ENCODE results near the gene SUB1.
"Not testable (repeated sequence)": the region's sequence is repeated elsewhere in the genome, so short reads cannot be mapped to it uniquely, and the experiment has no call there.

Gene SUB1

DNA sequence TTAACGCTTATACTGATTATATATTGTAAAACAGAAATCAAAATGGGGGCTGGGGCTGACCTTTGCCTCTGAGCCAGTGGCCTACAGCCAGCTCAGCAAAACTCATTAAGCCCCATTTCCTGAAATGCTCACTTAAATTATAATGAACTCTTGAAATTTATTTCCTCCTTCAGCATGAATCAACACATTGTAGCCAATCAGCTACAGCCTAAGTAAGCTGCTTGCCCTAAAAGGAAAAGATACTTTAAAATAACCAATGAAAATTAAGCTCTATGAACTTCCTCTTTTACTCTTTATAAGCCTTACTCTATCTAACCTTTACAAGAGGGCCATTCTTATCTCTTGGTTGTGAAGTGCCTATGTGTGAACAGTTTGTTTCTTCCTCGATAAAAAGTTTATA is 33.5 kb upstream of the SUB1 start:
- Histone ChIP-seq H3K9ac (ENCODE audit: low read depth, low read length) (no peak overlapping the region), H3K27ac (ENCODE audit: low read depth, low read length) (no peak overlapping the region), H3K4me1 (ENCODE audit: insufficient read depth, low read length) (no peaks in the 10 kb centered on the region), H3K4me3 (ENCODE audit: low read length) (no peak overlapping the region), H3K27me3 (ENCODE audit: insufficient read depth, low read length) (no peaks in the 10 kb centered on the region), H3K36me3 (ENCODE audit: insufficient read depth, low read length) (no peaks in the 10 kb centered on the region), H3K9me3 (ENCODE audit: insufficient read depth, low read depth, low read length) (no peaks in the 10 kb centered on the region)
- WGBS = 99% methylated on average over 2 of the region's 2 CpGs

- WGBS = 95% methylated on average over 6 of the region's 6 CpGs
- not testable (repeated sequence) for H3K27me3 ChIP-seq (ENCODE audit: insufficient read depth, low read length); H3K9ac ChIP-seq (ENCODE audit: low read depth, low read length); H3K27ac ChIP-seq (ENCODE audit: low read depth, low read length); H3K9me3 ChIP-seq (ENCODE audit: insufficient read depth, low read depth, low read length); H3K36me3 ChIP-seq (ENCODE audit: insufficient read depth, low read length); H3K4me3 ChIP-seq (ENCODE audit: low read length); H3K4me1 ChIP-seq (ENCODE audit: insufficient read depth, low read length)
Measured at GRCh38 chr5:32552491-32552890, 32.9 kb upstream of the SUB1 start.

GRCh38 chr5:32552936-32553335 is 32.4 kb upstream of the SUB1 start:
- no peaks in the 10 kb centered on the region for H3K4me1 ChIP-seq (ENCODE audit: insufficient read depth, low read length)
- no peaks in the 10 kb centered on the region for H3K9me3 ChIP-seq (ENCODE audit: insufficient read depth, low read depth, low read length)
- 95% methylated on average over 10 of the region's 10 CpGs for WGBS
- H3K27me3 ChIP-seq (ENCODE audit: insufficient read depth, low read length) = no peaks in the 10 kb centered on the region
- H3K4me3 ChIP-seq (ENCODE audit: low read length) = no peak overlapping the region
- no peak overlapping the region for H3K27ac ChIP-seq (ENCODE audit: low read depth, low read length)
- no peaks in the 10 kb centered on the region for H3K36me3 ChIP-seq (ENCODE audit: insufficient read depth, low read length)
- no peak overlapping the region for H3K9ac ChIP-seq (ENCODE audit: low read depth, low read length)

DNA sequence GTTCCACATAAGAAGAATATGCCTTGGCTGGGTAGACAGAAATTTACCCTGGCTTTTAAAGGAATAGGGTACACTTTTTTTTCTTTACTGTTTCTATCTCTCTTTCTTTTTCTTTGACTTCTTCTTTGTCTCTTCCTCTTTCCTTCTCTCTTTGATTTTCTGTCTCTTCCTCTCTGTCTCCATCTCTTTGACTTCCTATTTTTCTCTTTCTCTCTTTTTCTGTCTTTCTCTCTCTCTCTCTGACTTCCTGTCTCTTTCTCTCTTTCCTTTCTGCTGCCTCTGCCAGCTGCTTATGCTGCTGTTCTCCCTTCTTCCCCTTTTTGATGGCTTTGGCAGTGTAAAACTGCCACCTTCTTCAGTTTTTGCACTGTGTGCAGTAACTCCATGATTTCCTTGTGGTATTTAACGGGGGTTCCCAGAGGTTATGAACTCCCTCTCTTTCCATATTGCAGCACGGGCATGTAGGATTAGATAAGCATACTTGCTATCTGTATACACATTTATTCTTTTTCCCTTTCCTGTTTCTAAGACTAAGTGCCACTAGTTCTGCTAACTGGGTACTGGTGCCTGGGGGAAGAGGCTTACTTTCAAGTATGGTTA is 31.1 kb upstream of the SUB1 start:
- H3K4me3 ChIP-seq (ENCODE audit: low read length); H3K4me1 ChIP-seq (ENCODE audit: insufficient read depth, low read length); H3K36me3 ChIP-seq (ENCODE audit: insufficient read depth, low read length); H3K9ac ChIP-seq (ENCODE audit: low read depth, low read length); H3K27ac ChIP-seq (ENCODE audit: low read depth, low read length); H3K27me3 ChIP-seq (ENCODE audit: insufficient read depth, low read length); H3K9me3 ChIP-seq (ENCODE audit: insufficient read depth, low read depth, low read length): not testable (repeated sequence)
- 83% methylated on average over 2 of the region's 2 CpGs for WGBS

GRCh38 chr5:32556543-32556942 is 28.8 kb upstream of the SUB1 start:
- H3K36me3 ChIP-seq (ENCODE audit: insufficient read depth, low read length); H3K27ac ChIP-seq (ENCODE audit: low read depth, low read length): not testable (repeated sequence)

GRCh38 chr5:32559411-32559810 is 25.9 kb upstream of the SUB1 start:
- Histone ChIP-seq H3K4me3 (ENCODE audit: low read length) (no peak overlapping the region), H3K4me1 (ENCODE audit: insufficient read depth, low read length) (0 out of 2 replicates have a peak, but pooled peaks cover 3% of the 10 kb centered on the region), H3K27ac (ENCODE audit: low read depth, low read length) (no peak overlapping the region), H3K27me3 (ENCODE audit: insufficient read depth, low read length) (no peaks in the 10 kb centered on the region), H3K36me3 (ENCODE audit: insufficient read depth, low read length) (no peaks in the 10 kb centered on the region), H3K9me3 (ENCODE audit: insufficient read depth, low read depth, low read length) (no peaks in the 10 kb centered on the region), H3K9ac (ENCODE audit: low read depth, low read length) (no peak overlapping the region)

More at GRCh38 chr5:32556543-32556942, 28.8 kb upstream of the SUB1 start:
- not testable (repeated sequence) for H3K4me3 ChIP-seq (ENCODE audit: low read length); H3K27me3 ChIP-seq (ENCODE audit: insufficient read depth, low read length); H3K4me1 ChIP-seq (ENCODE audit: insufficient read depth, low read length); H3K9ac ChIP-seq (ENCODE audit: low read depth, low read length); H3K9me3 ChIP-seq (ENCODE audit: insufficient read depth, low read depth, low read length)
- WGBS = 94% methylated on average over 5 of the region's 6 CpGs

GRCh38 chr5:32559921-32560320 is 25.4 kb upstream of the SUB1 start:
- H3K27me3 ChIP-seq (ENCODE audit: insufficient read depth, low read length) = no peaks in the 10 kb centered on the region
- no peak overlapping the region for H3K4me3 ChIP-seq (ENCODE audit: low read length)
- H3K9ac ChIP-seq (ENCODE audit: low read depth, low read length) = no peak overlapping the region
- no peaks in the 10 kb centered on the region for H3K9me3 ChIP-seq (ENCODE audit: insufficient read depth, low read depth, low read length)
- 0 out of 2 replicates have a peak, but pooled peaks cover 3% of the 10 kb centered on the region for H3K4me1 ChIP-seq (ENCODE audit: insufficient read depth, low read length)
- no peak overlapping the region for H3K27ac ChIP-seq (ENCODE audit: low read depth, low read length)
- no peaks in the 10 kb centered on the region for H3K36me3 ChIP-seq (ENCODE audit: insufficient read depth, low read length)

DNA sequence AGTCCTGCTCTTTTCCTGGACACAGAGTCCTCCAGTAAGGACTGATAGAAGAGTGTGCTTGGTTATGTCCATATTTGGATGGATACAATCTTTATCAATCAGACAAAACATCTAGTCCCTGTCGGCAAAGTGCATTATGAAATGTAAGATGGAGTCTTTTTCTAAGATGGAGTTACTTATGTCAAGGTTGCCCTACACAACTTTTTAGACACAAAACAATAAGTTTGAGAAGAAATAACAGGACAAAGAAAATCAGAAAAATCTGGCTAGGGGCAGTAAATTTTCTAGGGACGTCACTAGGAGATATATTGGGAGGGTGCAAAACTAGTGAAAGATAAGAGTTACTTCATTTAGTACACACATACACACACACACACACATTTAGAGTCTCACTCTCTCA is 23.3 kb upstream of the SUB1 start:
- WGBS = 100% methylated on average over 1 of the region's 2 CpGs
- Histone ChIP-seq H3K27me3 (ENCODE audit: insufficient read depth, low read length) (no peaks in the 10 kb centered on the region), H3K27ac (ENCODE audit: low read depth, low read length) (no peak overlapping the region), H3K9me3 (ENCODE audit: insufficient read depth, low read depth, low read length) (no peaks in the 10 kb centered on the region), H3K4me1 (ENCODE audit: insufficient read depth, low read length) (0 out of 2 replicates have a peak, but pooled peaks cover 3% of the 10 kb centered on the region), H3K4me3 (ENCODE audit: low read length) (no peak overlapping the region), H3K36me3 (ENCODE audit: insufficient read depth, low read length) (no peaks in the 10 kb centered on the region), H3K9ac (ENCODE audit: low read depth, low read length) (no peak overlapping the region)

- no peak overlapping the region for H3K9ac ChIP-seq (ENCODE audit: low read depth, low read length)
- H3K4me1 ChIP-seq (ENCODE audit: insufficient read depth, low read length) = 0 out of 2 replicates have a peak, but pooled peaks cover 3% of the 10 kb centered on the region
- no peaks in the 10 kb centered on the region for H3K36me3 ChIP-seq (ENCODE audit: insufficient read depth, low read length)
- no peaks in the 10 kb centered on the region for H3K9me3 ChIP-seq (ENCODE audit: insufficient read depth, low read depth, low read length)
- no peak overlapping the region for H3K27ac ChIP-seq (ENCODE audit: low read depth, low read length)
- no peaks in the 10 kb centered on the region for H3K27me3 ChIP-seq (ENCODE audit: insufficient read depth, low read length)
- no peak overlapping the region for H3K4me3 ChIP-seq (ENCODE audit: low read length)
Measured at GRCh38 chr5:32562843-32563242, 22.5 kb upstream of the SUB1 start.

- H3K9ac ChIP-seq (ENCODE audit: low read depth, low read length) = no peak overlapping the region
- no peaks in the 10 kb centered on the region for H3K36me3 ChIP-seq (ENCODE audit: insufficient read depth, low read length)
- WGBS = 97% methylated on average over 2 of the region's 2 CpGs
- no peaks in the 10 kb centered on the region for H3K9me3 ChIP-seq (ENCODE audit: insufficient read depth, low read depth, low read length)
- H3K27ac ChIP-seq (ENCODE audit: low read depth, low read length) = no peak overlapping the region
- 0 out of 2 replicates have a peak, but pooled peaks cover 3% of the 10 kb centered on the region for H3K4me1 ChIP-seq (ENCODE audit: insufficient read depth, low read length)
- no peaks in the 10 kb centered on the region for H3K27me3 ChIP-seq (ENCODE audit: insufficient read depth, low read length)
- no peak overlapping the region for H3K4me3 ChIP-seq (ENCODE audit: low read length)
Measured at GRCh38 chr5:32563614-32564013, 21.7 kb upstream of the SUB1 start.

DNA sequence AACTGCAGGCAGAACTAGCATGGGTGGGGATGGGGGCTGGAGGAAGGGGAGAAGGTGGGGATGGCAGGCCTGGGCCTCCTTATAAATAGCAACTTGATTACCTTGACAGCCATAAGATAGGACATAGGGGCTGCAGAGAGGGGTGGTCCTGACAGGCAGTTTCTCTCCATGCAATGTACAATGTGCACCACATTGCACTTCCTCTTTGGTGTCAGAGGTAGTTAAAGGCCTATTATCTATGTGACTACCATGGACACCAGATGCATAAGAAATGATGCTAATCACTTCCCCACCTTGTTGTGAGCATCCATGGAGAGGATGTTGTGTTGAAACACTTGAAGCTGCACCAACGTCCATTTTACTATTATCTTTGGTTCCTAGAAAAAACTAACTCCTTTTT is 20.2 kb upstream of the SUB1 start:
- Histone ChIP-seq H3K4me3 (ENCODE audit: low read length) (no peak overlapping the region), H3K36me3 (ENCODE audit: insufficient read depth, low read length) (no peaks in the 10 kb centered on the region), H3K9me3 (ENCODE audit: insufficient read depth, low read depth, low read length) (no peaks in the 10 kb centered on the region), H3K27me3 (ENCODE audit: insufficient read depth, low read length) (no peaks in the 10 kb centered on the region), H3K4me1 (ENCODE audit: insufficient read depth, low read length) (no peaks in the 10 kb centered on the region), H3K27ac (ENCODE audit: low read depth, low read length) (no peak overlapping the region), H3K9ac (ENCODE audit: low read depth, low read length) (no peak overlapping the region)
- 86% methylated on average over 1 of the region's 1 CpG for WGBS
